HL-60 (cell line): ENCODE results near the gene DOCK10.

Source experiments
- DNase-seq, 2 experiments: peaks; one replicate each; pipeline ENCODE4 v3.0.0-alpha.2; 2010 to 2020; ENCODE audit warnings: low read depth in 1 of 2, low spot score in 1 of 2
- H3K27ac ChIP-seq: fragments of 250-450 bp; sonication (Bioruptor Pico); replicated peaks from 2 replicates; pipeline ENCODE4 v1.5.1; 2020; ENCODE audit warnings: mild to moderate bottlenecking, moderate library complexity
- H3K27me3 ChIP-seq: fragments of 250-450 bp; sonication (Bioruptor Pico); 2 replicates; pipeline ENCODE4 v1.5.1; 2021; ENCODE audit warnings: mild to moderate bottlenecking, moderate library complexity; ENCODE audit not compliant: insufficient read depth, poor library complexity, severe bottlenecking
- H3K4me3 ChIP-seq: replicated peaks from 2 replicates; pipeline ENCODE4 v1.5.1; 2011; ENCODE audit warnings: mild to moderate bottlenecking, control low read depth, low read length; ENCODE audit not compliant: insufficient read depth
- CTCF ChIP-seq: IDR thresholded peaks from one replicate; pipeline ENCODE4 v1.5.1; 2011; ENCODE audit warnings: low read length, control low read depth, inconsistent platforms; ENCODE audit not compliant: insufficient read depth
- GABPA ChIP-seq: IDR thresholded peaks from 2 replicates; pipeline ENCODE4 v1.6.1; 2012; ENCODE audit warnings: low read depth
- POLR2AphosphoS5 ChIP-seq: IDR thresholded peaks from 2 replicates; pipeline ENCODE4 v1.6.1; 2012; ENCODE audit warnings: low read depth
- SPI1 ChIP-seq: IDR thresholded peaks from 2 replicates; pipeline ENCODE4 v1.6.1; 2012; ENCODE audit warnings: low read depth, mild to moderate bottlenecking, borderline replicate concordance
- TF ChIP-seq, protein P1 (sequence below): IDR thresholded peaks from 2 replicates; pipeline ENCODE4 v1.6.1; 2012; ENCODE audit warnings: low read depth; ENCODE audit not compliant: insufficient replicate concordance

The DOCK10 gene

GRCh38 chr2:224938651-224939182 lies 103.6 kb downstream of the DOCK10 start:
- H3K27ac ChIP-seq: no peak overlapping the region
- TF ChIP-seq SPI1 (no peak), POLR2AphosphoS5 (peak; percentile 63; the same call in 1 of the 2 replicates)
- H3K4me3 ChIP-seq: no peak overlapping the region
- H3K27me3 ChIP-seq: no peaks in the 10 kb centered on the region
- no peak for DNase-seq

DNA sequence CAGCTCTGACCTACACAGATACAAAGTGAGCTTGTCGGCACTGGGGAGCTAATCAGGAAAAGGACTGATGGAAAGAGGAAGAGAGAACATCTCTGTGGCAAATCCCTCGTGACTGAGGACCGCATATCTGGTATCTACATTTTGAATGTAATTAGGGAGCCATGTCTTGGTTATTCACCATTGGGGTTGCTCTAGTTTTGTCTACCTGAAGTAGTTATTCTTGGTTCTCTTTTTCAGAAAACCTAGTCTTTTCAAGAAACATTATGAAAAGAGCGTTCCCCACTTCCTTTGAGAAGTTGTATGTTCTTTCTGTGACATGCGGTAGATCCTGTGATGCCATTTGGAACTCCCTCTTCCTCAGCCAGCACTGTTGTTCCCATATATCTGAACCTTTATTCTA lies 104.4 kb downstream of the DOCK10 start:
- no peak overlapping the region for H3K27ac ChIP-seq
- no peak for DNase-seq
- H3K4me3 ChIP-seq: no peak overlapping the region
- no peak for TF ChIP-seq GABPA
- TF ChIP-seq POLR2AphosphoS5: no peak
- peak; percentile 31; the same call in 1 of the 2 replicates for TF ChIP-seq SPI1
- no peaks in the 10 kb centered on the region for H3K27me3 ChIP-seq

- TF ChIP-seq CTCF (no peak), SPI1 (no peak), GABPA (no peak)
- no peaks in the 10 kb centered on the region for H3K27me3 ChIP-seq
- H3K27ac ChIP-seq: no peak overlapping the region
- DNase-seq: peak in 1 of 2 experiments; percentile 20
- H3K4me3 ChIP-seq: no peak overlapping the region
Measured at GRCh38 chr2:224934526-224935188, 107.6 kb downstream of the DOCK10 start.

DNA sequence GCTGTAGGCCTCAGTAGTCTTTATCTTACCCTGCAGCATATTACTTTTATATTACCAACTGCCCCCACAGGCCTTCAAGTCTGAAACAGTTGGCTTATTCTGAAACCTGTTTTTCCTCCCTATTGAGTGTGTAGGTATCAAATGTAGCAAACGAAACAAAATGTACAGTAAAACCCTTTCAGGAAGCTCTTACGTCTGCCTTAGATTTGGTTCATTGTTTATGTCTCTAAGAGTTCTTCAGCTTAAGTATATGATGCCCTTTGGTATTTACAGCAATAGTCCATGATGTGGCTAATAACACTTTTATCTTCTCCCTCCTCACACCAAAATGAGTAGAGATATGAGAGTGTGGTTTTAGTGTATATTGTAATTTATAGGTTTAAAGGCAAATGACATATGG lies 108.8 kb downstream of the DOCK10 start:
- H3K27me3 ChIP-seq: no peaks in the 10 kb centered on the region
- TF ChIP-seq CTCF: no peak
- TF ChIP-seq, protein P1, sequence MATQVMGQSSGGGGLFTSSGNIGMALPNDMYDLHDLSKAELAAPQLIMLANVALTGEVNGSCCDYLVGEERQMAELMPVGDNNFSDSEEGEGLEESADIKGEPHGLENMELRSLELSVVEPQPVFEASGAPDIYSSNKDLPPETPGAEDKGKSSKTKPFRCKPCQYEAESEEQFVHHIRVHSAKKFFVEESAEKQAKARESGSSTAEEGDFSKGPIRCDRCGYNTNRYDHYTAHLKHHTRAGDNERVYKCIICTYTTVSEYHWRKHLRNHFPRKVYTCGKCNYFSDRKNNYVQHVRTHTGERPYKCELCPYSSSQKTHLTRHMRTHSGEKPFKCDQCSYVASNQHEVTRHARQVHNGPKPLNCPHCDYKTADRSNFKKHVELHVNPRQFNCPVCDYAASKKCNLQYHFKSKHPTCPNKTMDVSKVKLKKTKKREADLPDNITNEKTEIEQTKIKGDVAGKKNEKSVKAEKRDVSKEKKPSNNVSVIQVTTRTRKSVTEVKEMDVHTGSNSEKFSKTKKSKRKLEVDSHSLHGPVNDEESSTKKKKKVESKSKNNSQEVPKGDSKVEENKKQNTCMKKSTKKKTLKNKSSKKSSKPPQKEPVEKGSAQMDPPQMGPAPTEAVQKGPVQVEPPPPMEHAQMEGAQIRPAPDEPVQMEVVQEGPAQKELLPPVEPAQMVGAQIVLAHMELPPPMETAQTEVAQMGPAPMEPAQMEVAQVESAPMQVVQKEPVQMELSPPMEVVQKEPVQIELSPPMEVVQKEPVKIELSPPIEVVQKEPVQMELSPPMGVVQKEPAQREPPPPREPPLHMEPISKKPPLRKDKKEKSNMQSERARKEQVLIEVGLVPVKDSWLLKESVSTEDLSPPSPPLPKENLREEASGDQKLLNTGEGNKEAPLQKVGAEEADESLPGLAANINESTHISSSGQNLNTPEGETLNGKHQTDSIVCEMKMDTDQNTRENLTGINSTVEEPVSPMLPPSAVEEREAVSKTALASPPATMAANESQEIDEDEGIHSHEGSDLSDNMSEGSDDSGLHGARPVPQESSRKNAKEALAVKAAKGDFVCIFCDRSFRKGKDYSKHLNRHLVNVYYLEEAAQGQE: no peak
- no peak for TF ChIP-seq GABPA
- TF ChIP-seq SPI1: no peak
- TF ChIP-seq POLR2AphosphoS5: no peak
- no peak overlapping the region for H3K4me3 ChIP-seq
- no peak overlapping the region for H3K27ac ChIP-seq
- DNase-seq: no peak

DNA sequence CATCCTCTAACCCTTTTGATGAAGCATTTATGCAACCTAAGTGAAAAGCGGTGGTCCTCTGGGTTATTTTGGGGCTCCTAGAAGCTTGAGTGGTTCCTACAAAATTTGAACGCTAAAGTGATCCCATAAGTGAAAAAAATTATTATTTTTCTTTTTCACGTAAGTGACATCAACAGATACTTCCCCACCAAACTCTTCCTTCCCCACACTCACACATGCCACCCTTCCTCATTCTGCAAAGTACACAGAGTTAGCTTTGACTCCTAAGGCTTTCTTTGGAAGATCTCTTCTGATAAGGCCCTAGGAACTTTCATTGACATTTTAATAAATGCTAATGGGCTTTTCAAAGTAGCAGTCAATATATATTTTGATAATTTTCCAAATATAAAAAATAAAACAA lies 109.7 kb downstream of the DOCK10 start:
- no peak overlapping the region for H3K4me3 ChIP-seq
- H3K27ac ChIP-seq: peak overlapping the region; percentile 25
- no peaks in the 10 kb centered on the region for H3K27me3 ChIP-seq
- DNase-seq: peak in 1 of 2 experiments; percentile 49
- peak; percentile 78 for TF ChIP-seq SPI1
- TF ChIP-seq, protein P1: no peak
